GM12801 (cell line): ENCODE data around the gene SHISA7.

ENCODE experiments used
- CTCF ChIP-seq: IDR thresholded peaks from one replicate; pipeline ENCODE4 v1.5.1; 2011; ENCODE audit warnings: control low read depth; ENCODE audit not compliant: insufficient read length; ENCODE audit errors: extremely low read depth

SHISA7 gene

GRCh38 chr19:55461974-55462626 is 19.0 kb upstream of the SHISA7 start:
- no peak for TF ChIP-seq CTCF

- TF ChIP-seq CTCF = no peak
Observed at GRCh38 chr19:55461259-55461973, 18.3 kb upstream of the SHISA7 start, which contains the start of gene ISOC2. ISOC2 (minus strand) TSS chr19:55461642; CDS start chr19:55456486, 5,156 bp downstream.

GRCh38 chr19:55460670-55461258 is 17.7 kb upstream of the SHISA7 start:
- no peak for TF ChIP-seq CTCF

GRCh38 chr19:55459950-55460657 is 17.0 kb upstream of the SHISA7 start:
- no peak for TF ChIP-seq CTCF

- TF ChIP-seq CTCF = no peak
Observed at GRCh38 chr19:55459551-55459949, 16.4 kb upstream of the SHISA7 start.

GRCh38 chr19:55457683-55458457 is 14.8 kb upstream of the SHISA7 start:
- no peak for TF ChIP-seq CTCF
